Subcutaneous adipose tissue (tissue), 4 donors: ENCODE measurements around the gene KCNJ6. TPM values are rescaled to one million over a fixed set of nuclear protein-coding genes. Genes with fewer than 3 reads are reported as not detected.

ENCODE experiments used
- CTCF ChIP-seq: fragments of 450-650 bp; IDR thresholded peaks from one replicate; pipeline ENCODE4 v1.5.1; 2016; ENCODE audit warnings: low read depth, mild to moderate bottlenecking, control low read depth, antibody characterized with exemption, moderate library complexity
- total RNA-seq, 4 donors: library from RNA; depleted of rRNA; stranded (reverse); fragments of >200 nt; gene quantifications; one replicate each; pipeline ENCODE4 v1.1.0, GENCODE V29; 2016

The KCNJ6 gene
- total RNA-seq, 4 donors from 2014 or later = not detected

- TF ChIP-seq CTCF = no peak
Measured at GRCh38 chr21:37863842-37864241, 52.4 kb downstream of the KCNJ6 start.

GRCh38 chr21:37862536-37862935 is 53.7 kb downstream of the KCNJ6 start:
- TF ChIP-seq CTCF = no peak

- TF ChIP-seq CTCF = no peak
Measured at GRCh38 chr21:37861561-37861960, 54.7 kb downstream of the KCNJ6 start.

GRCh38 chr21:37860416-37860815 is 55.8 kb downstream of the KCNJ6 start:
- TF ChIP-seq CTCF = no peak

- TF ChIP-seq CTCF = no peak
Measured at GRCh38 chr21:37855647-37856625, 60.3 kb downstream of the KCNJ6 start.

GRCh38 chr21:37855271-37855646 is 61.0 kb downstream of the KCNJ6 start:
- no peak for TF ChIP-seq CTCF

- no peak for TF ChIP-seq CTCF
Measured at GRCh38 chr21:37849506-37850102, 66.7 kb downstream of the KCNJ6 start.
